ENCODE measurements around the gene CCKAR. TPM values are rescaled to one million over a fixed set of nuclear protein-coding genes. Genes with fewer than 3 reads are reported as not detected.

The CCKAR gene, protein sequence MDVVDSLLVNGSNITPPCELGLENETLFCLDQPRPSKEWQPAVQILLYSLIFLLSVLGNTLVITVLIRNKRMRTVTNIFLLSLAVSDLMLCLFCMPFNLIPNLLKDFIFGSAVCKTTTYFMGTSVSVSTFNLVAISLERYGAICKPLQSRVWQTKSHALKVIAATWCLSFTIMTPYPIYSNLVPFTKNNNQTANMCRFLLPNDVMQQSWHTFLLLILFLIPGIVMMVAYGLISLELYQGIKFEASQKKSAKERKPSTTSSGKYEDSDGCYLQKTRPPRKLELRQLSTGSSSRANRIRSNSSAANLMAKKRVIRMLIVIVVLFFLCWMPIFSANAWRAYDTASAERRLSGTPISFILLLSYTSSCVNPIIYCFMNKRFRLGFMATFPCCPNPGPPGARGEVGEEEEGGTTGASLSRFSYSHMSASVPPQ
- total RNA-seq = not detected

DNA sequence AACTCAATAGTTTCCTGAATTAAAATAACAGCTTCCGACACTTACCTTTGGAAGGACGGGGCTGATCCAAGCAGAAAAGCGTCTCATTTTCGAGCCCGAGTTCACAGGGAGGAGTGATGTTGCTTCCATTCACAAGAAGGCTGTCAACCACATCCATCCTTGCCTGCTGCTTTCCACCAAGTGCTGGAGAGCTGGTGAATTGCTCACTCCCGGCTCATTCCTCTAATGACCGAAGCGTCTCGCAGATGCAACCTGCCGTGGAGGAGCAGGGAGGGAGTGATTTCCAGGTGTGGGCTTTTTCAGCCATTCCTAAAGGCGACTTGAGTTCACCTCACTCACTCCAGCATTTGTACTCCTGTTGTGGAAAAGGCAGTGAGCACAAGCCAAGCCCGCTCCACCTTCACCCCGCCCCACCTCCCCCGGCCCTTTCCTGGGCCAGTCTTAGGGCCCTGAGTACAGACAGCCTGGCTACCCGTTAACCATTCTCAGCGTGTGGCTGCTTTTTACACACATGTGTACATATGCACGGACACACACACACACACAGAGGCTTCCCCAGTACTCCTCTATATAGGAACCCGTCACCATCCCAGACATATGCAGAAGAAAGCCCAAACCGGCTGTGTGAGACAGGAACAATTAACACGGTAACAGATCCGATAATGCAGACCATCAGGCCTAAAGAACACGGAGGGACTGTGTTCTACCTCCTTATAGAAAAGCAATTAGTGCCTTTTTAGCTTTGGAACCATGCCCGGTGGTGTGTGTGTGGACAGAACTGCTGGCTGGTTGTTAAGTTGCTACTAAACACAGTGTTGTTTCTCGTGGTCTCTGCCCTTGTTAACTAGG lies at the start of gene CCKAR:
Gene CCKAR (minus strand): TSS at position 374 of the 849 bp plus-strand sequence. CDS start 217 bp downstream, at position 157.
- 69% methylated on average over 24 of the region's 24 CpGs for WGBS
- H3K4me3 ChIP-seq = no peak within 1 kb of the TSS
- TF ChIP-seq, protein P1, sequence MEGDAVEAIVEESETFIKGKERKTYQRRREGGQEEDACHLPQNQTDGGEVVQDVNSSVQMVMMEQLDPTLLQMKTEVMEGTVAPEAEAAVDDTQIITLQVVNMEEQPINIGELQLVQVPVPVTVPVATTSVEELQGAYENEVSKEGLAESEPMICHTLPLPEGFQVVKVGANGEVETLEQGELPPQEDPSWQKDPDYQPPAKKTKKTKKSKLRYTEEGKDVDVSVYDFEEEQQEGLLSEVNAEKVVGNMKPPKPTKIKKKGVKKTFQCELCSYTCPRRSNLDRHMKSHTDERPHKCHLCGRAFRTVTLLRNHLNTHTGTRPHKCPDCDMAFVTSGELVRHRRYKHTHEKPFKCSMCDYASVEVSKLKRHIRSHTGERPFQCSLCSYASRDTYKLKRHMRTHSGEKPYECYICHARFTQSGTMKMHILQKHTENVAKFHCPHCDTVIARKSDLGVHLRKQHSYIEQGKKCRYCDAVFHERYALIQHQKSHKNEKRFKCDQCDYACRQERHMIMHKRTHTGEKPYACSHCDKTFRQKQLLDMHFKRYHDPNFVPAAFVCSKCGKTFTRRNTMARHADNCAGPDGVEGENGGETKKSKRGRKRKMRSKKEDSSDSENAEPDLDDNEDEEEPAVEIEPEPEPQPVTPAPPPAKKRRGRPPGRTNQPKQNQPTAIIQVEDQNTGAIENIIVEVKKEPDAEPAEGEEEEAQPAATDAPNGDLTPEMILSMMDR (IDR thresholded peaks at IDR 0.05) = no peak
- no peak for TF ChIP-seq POLR2AphosphoS5 (IDR thresholded peaks at IDR 0.05)
- no peak for TF ChIP-seq POLR2A (IDR thresholded peaks at IDR 0.05)
- H3K4me1 ChIP-seq (replicated peaks) = no peaks in the 10 kb centered on the region
- no peaks in the 10 kb centered on the region for H3K9me3 ChIP-seq
- no peak within 1 kb of the TSS for H3K27ac ChIP-seq
- intact Hi-C loops (cut with DNase I) = no loop called here
- no peak for DNase-seq (ENCODE audit: low spot score)
- H3K27me3 ChIP-seq (replicated peaks; ENCODE audit: insufficient read depth) = no peaks in the 10 kb centered on the region
- H3K36me3 ChIP-seq = no peaks in the 10 kb centered on the region

DNA sequence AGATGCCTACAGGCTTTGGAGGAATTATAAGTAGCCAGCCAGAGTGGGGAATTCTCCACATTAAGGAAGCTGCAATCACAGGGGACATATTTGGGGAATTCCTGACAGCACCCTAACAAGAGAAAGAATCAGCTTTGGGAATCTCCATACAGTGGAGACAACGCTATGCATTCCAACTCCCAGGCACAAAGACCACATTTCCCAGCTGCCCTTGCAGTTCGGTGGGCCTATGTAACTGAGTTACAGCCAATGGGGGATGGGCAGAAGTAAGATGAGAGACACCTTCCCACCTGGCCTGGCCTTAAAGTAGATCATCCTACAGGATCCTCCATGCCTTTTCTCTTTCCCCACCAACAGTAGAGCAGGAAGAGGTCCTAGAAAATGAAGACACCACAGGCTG lies 43.4 kb upstream of the CCKAR start:
- H3K27ac ChIP-seq = no peak overlapping the region
- 82% methylated on average over 2 of the region's 2 CpGs for WGBS
- TF ChIP-seq, protein P1 (IDR thresholded peaks at IDR 0.05) = no peak
- no peak for TF ChIP-seq POLR2AphosphoS5 (IDR thresholded peaks at IDR 0.05)
- TF ChIP-seq POLR2A (IDR thresholded peaks at IDR 0.05) = no peak
- DNase-seq (ENCODE audit: low spot score) = no peak
- H3K27me3 ChIP-seq (replicated peaks; ENCODE audit: insufficient read depth) = no peaks in the 10 kb centered on the region
- no peaks in the 10 kb centered on the region for H3K9me3 ChIP-seq
- no peaks in the 10 kb centered on the region for H3K36me3 ChIP-seq
- H3K4me3 ChIP-seq = no peak overlapping the region
- intact Hi-C loops (cut with DNase I) = no loop called here
- no peaks in the 10 kb centered on the region for H3K4me1 ChIP-seq (replicated peaks)

DNA sequence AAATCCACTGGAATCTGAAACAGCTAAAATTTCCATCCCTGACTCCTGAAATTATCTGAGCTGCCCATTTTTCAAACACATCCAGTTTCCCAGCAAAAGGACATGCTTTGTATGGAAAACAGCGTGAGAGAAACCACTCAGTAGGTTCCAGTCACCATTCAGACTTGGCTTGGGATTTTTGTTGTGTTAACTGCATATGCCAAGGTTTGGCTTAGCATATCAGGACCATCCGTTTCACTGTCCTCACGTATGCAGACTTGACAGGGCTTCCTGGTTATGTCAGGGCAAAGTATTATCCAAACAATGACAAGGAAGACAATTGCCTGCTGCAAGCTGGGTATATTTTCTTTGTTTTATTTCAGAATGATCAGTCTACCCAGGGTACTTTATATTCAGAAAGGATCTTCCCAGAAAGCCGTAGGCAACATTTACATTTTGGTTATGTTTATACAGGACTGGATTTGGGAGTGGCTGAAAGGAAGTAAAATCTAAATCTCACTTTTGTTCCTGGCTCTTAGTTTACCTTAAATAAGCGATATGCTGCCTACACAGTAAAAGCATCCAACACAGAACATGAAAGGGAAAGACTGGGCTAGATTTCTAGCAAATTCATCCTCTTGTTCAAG lies 41.3 kb upstream of the CCKAR start:
- intact Hi-C loops (cut with DNase I) = no loop called here
- Histone ChIP-seq H3K4me1 (replicated peaks) (no peaks in the 10 kb centered on the region), H3K36me3 (no peaks in the 10 kb centered on the region), H3K9me3 (no peaks in the 10 kb centered on the region), H3K4me3 (no peak overlapping the region), H3K27ac (no peak overlapping the region), H3K27me3 (replicated peaks; ENCODE audit: insufficient read depth) (no peaks in the 10 kb centered on the region)
- DNase-seq (ENCODE audit: low spot score) = no peak
- 36% methylated on average over 5 of the region's 5 CpGs for WGBS
- TF ChIP-seq POLR2A (IDR thresholded peaks at IDR 0.05) (no peak), POLR2AphosphoS5 (IDR thresholded peaks at IDR 0.05) (no peak)
- TF ChIP-seq, protein P1 (IDR thresholded peaks at IDR 0.05) = no peak

DNA sequence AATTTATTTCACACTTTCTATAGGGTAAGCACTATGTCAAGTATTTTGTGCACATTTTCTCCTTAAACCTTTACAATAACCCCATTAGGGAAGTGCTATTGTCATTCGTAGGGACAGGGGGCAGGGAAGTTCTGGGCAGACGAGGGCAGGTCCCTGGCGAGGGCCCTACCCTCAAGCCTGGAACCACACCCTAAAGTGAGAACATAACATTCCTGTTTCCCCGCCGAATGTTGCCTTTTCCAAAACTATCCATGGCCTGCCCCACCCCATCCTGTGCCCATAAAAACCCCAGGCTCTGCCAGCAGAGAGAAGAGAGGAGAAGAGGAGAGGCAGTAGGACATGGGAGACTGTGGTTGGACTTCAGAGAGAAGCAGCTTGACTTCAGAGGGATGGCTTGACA lies 39.8 kb upstream of the CCKAR start:
- no peaks in the 10 kb centered on the region for H3K4me1 ChIP-seq (replicated peaks)
- H3K36me3 ChIP-seq = no peaks in the 10 kb centered on the region
- no peak for DNase-seq (ENCODE audit: low spot score)
- TF ChIP-seq, protein P1 (IDR thresholded peaks at IDR 0.05) = no peak
- TF ChIP-seq POLR2AphosphoS5 (IDR thresholded peaks at IDR 0.05) (no peak), POLR2A (IDR thresholded peaks at IDR 0.05) (no peak)
- no peaks in the 10 kb centered on the region for H3K27me3 ChIP-seq (replicated peaks; ENCODE audit: insufficient read depth)
- intact Hi-C loops (cut with DNase I) = no loop called here
- H3K27ac ChIP-seq = no peak overlapping the region
- no peaks in the 10 kb centered on the region for H3K9me3 ChIP-seq
- 87% methylated on average over 5 of the region's 5 CpGs for WGBS
- no peak overlapping the region for H3K4me3 ChIP-seq

Data from prostate gland (tissue), 2 donors.